ENCODE data around the gene RPS15A. TPM values are rescaled to one million over a fixed set of nuclear protein-coding genes. Genes with fewer than 3 reads are reported as not detected.
A peak's percentile ranks its signal among the peaks of the same experiment; 100 is the strongest.

RPS15A gene
- total and polyA plus RNA-seq, 10 donors = 942 to 7,824 (median 2,150) TPM

GRCh38 chr16:18792836-18793433 lies 2.8 kb upstream of the RPS15A start:
- 91 to 95% (median 94%) methylated on average over 11 of the region's 11 CpGs for WGBS, 5 donors
- Histone ChIP-seq H3K9me3 (no peaks in the 10 kb centered on the region), H3K4me1 (peaks cover 12 to 47% (median 26%) of the 10 kb centered on the region in 6 donors), H3K27me3 (replicated peaks in 1 of 7) (no peaks in the 10 kb centered on the region), H3K27ac (no peak overlapping the region), H3K36me3 (peaks cover 5 to 81% (median 53%) of the 10 kb centered on the region in 6 donors), H3K4me3 (no peak overlapping the region)
- DNase-seq = no peak
- TF ChIP-seq POLR2A (IDR thresholded peaks at IDR 0.05) = no peak
- TF ChIP-seq POLR2AphosphoS5 (IDR thresholded peaks at IDR 0.05) = no peak
- no peak for TF ChIP-seq CTCF (IDR thresholded peaks at IDR 0.05 in 8 of 11, conservative IDR thresholded peaks at IDR 0.05 in 3 of 11)
- intact Hi-C loops (cut with DNase I; ENCODE audit: low total_unique reads) = loop anchor here (10.0 kb wide), 1 partner anchor 272 kb away; the partner anchor contains the start of gene COQ7

GRCh38 chr16:18789515-18789849 lies 652 bp downstream of the RPS15A start:
- H3K4me3 ChIP-seq = peak overlapping the region; percentile 70 to 94 (median 90)
- 0 to 2% (median 1%) methylated on average over 5 of the region's 5 CpGs for WGBS, 5 donors
- DNase-seq = no peak
- intact Hi-C loops (cut with DNase I; ENCODE audit: low total_unique reads) = no loop called here
- peaks cover 38 to 61% (median 50%) of the 10 kb centered on the region in 6 donors for H3K4me1 ChIP-seq
- no peaks in the 10 kb centered on the region for H3K9me3 ChIP-seq
- TF ChIP-seq POLR2A (IDR thresholded peaks at IDR 0.05) = no peak
- TF ChIP-seq POLR2AphosphoS5 (IDR thresholded peaks at IDR 0.05) = no peak
- no peak for TF ChIP-seq CTCF (IDR thresholded peaks at IDR 0.05 in 8 of 11, conservative IDR thresholded peaks at IDR 0.05 in 3 of 11)
- peaks cover 0 to 81% (median 64%) of the 10 kb centered on the region in 6 donors for H3K36me3 ChIP-seq
- H3K27ac ChIP-seq = peak overlapping the region; percentile 55 to 92 (median 88)
- no peaks in the 10 kb centered on the region for H3K27me3 ChIP-seq (replicated peaks in 1 of 7)

GRCh38 chr16:18788828-18789514 lies 1.2 kb downstream of the RPS15A start:
- DNase-seq = no peak
- H3K9me3 ChIP-seq = no peaks in the 10 kb centered on the region
- WGBS, 5 donors = 13 to 23% (median 20%) methylated on average over 20 of the region's 20 CpGs
- H3K36me3 ChIP-seq = peaks cover 0 to 81% (median 64%) of the 10 kb centered on the region in 6 donors
- intact Hi-C loops (cut with DNase I; ENCODE audit: low total_unique reads) = no loop called here
- no peak for TF ChIP-seq POLR2A (IDR thresholded peaks at IDR 0.05)
- no peak for TF ChIP-seq POLR2AphosphoS5 (IDR thresholded peaks at IDR 0.05)
- TF ChIP-seq CTCF (IDR thresholded peaks at IDR 0.05 in 8 of 11, conservative IDR thresholded peaks at IDR 0.05 in 3 of 11) = no peak
- no peaks in the 10 kb centered on the region for H3K27me3 ChIP-seq (replicated peaks in 1 of 7)
- H3K4me3 ChIP-seq = peak overlapping the region; percentile 70 to 94 (median 90)
- H3K27ac ChIP-seq = peak overlapping the region; percentile 55 to 92 (median 88)
- H3K4me1 ChIP-seq = peaks cover 38 to 66% (median 54%) of the 10 kb centered on the region in 6 donors

GRCh38 chr16:18784917-18785623 lies 5.1 kb downstream of the RPS15A start:
- Histone ChIP-seq H3K9me3 (no peaks in the 10 kb centered on the region), H3K36me3 (peaks cover 0 to 82% (median 63%) of the 10 kb centered on the region in 6 donors), H3K27me3 (replicated peaks in 1 of 7) (no peaks in the 10 kb centered on the region), H3K27ac (peak overlapping the region in 2 of 8 donors; percentile 9 to 13), H3K4me3 (no peak overlapping the region), H3K4me1 (peaks cover 38 to 72% (median 55%) of the 10 kb centered on the region in 6 donors)
- intact Hi-C loops (cut with DNase I; ENCODE audit: low total_unique reads) = no loop called here
- no peak for TF ChIP-seq POLR2A (IDR thresholded peaks at IDR 0.05)
- no peak for TF ChIP-seq CTCF (IDR thresholded peaks at IDR 0.05 in 8 of 11, conservative IDR thresholded peaks at IDR 0.05 in 3 of 11)
- no peak for TF ChIP-seq POLR2AphosphoS5 (IDR thresholded peaks at IDR 0.05)
- WGBS, 5 donors = 70 to 86% (median 79%) methylated on average over 8 of the region's 8 CpGs
- DNase-seq = no peak
